Keratinocyte (primary cell): ENCODE measurements around the gene CERT1. TPM values are rescaled to one million over a fixed set of nuclear protein-coding genes. Genes with fewer than 3 reads are reported as not detected.

Experiments
- DNase-seq: peaks from one replicate; pipeline ENCODE4 v3.0.0-alpha.2; 2011; ENCODE audit warnings: low read depth, missing footprints, low spot score
- FAIRE-seq: peaks from 2 replicates; lab custom pipeline; 2011; peaks lifted over from hg19 to GRCh38; lab: Jason Lieb, UNC
- H2AFZ ChIP-seq: 2 replicates; pipeline ENCODE4 v1.6.0; 2012; ENCODE audit warnings: low read length, control low read depth, inconsistent platforms; ENCODE audit not compliant: control insufficient read depth
- H3K27ac ChIP-seq: 2 replicates; pipeline ENCODE4 v1.5.1; 2011; ENCODE audit warnings: low read length; ENCODE audit not compliant: control insufficient read depth, insufficient read depth
- H3K27me3 ChIP-seq: 3 replicates; pipeline ENCODE4 v1.6.0; 2011; ENCODE audit warnings: low read length; ENCODE audit not compliant: control insufficient read depth, insufficient read depth; ENCODE audit errors: extremely low read depth
- H3K36me3 ChIP-seq, 2 experiments: 2 replicates in 1 of 2; 3 replicates in 1 of 2; pipeline ENCODE4 v1.5.1; 2011; ENCODE audit warnings: low read length in 2 of 2, mild to moderate bottlenecking in 1 of 2; ENCODE audit not compliant: control insufficient read depth in 2 of 2, insufficient read depth in 2 of 2; ENCODE audit errors: extremely low read depth in 1 of 2
- H3K4me1 ChIP-seq: 3 replicates; pipeline ENCODE4 v1.5.1; 2011; ENCODE audit warnings: low read length; ENCODE audit not compliant: control insufficient read depth, insufficient read depth; ENCODE audit errors: extremely low read depth
- H3K4me2 ChIP-seq: 3 replicates; pipeline ENCODE4 v1.6.0; 2011; ENCODE audit warnings: low read depth, low read length; ENCODE audit not compliant: control insufficient read depth, insufficient read depth; ENCODE audit errors: extremely low read depth
- H3K4me3 ChIP-seq, 3 experiments: fragments of 200-600 bp in 1 of 3; sonication (generic) in 1 of 3; 2 replicates in 2 of 3; 3 replicates in 1 of 3; pipeline ENCODE4 v1.5.1; 2011 to 2016; ENCODE audit warnings: low read length in 3 of 3, mild to moderate bottlenecking in 3 of 3, control low read depth in 2 of 3, inconsistent platforms in 1 of 3, low read depth in 1 of 3, mixed read lengths in 1 of 3, mixed run types in 1 of 3, moderate library complexity in 1 of 3; ENCODE audit not compliant: control insufficient read depth in 2 of 3, insufficient read depth in 2 of 3; ENCODE audit errors: extremely low read depth in 1 of 3
- H3K79me2 ChIP-seq: 2 replicates; pipeline ENCODE4 v1.6.0; 2012; ENCODE audit warnings: low read length; ENCODE audit not compliant: control insufficient read depth, insufficient read depth
- H3K9ac ChIP-seq: 3 replicates; pipeline ENCODE4 v1.6.0; 2011; ENCODE audit warnings: low read length; ENCODE audit not compliant: control insufficient read depth, insufficient read depth; ENCODE audit errors: extremely low read depth
- H3K9me1 ChIP-seq: 3 replicates; pipeline ENCODE4 v1.6.0; 2011; ENCODE audit warnings: low read length; ENCODE audit not compliant: control insufficient read depth, insufficient read depth; ENCODE audit errors: extremely low read depth
- H3K9me3 ChIP-seq: 2 replicates; pipeline ENCODE4 v1.5.1; 2012; ENCODE audit warnings: low read depth, low read length; ENCODE audit not compliant: control insufficient read depth
- H4K20me1 ChIP-seq: 3 replicates; pipeline ENCODE4 v1.6.0; 2011; ENCODE audit warnings: low read length; ENCODE audit not compliant: control insufficient read depth, insufficient read depth; ENCODE audit errors: extremely low read depth
- CTCF ChIP-seq, 3 experiments: IDR thresholded peaks in 1 of 3; conservative IDR thresholded peaks in 1 of 3; optimal IDR thresholded peaks in 1 of 3; 2 replicates in 2 of 3; 3 replicates in 1 of 3; pipeline versions ENCODE3 to v1.5.1; 2011; ENCODE audit warnings: low read length in 3 of 3, mild to moderate bottlenecking in 3 of 3, moderate library complexity in 2 of 3, control low read depth in 1 of 3, inconsistent platforms in 1 of 3; ENCODE audit not compliant: insufficient read depth in 2 of 3; ENCODE audit errors: extremely low read depth in 1 of 3
- EZH2 ChIP-seq: IDR thresholded peaks from one replicate; pipeline ENCODE4 v1.6.1; 2012; ENCODE audit warnings: inconsistent platforms, mild to moderate bottlenecking, low read length, moderate library complexity
- dilution Hi-C: fragments of 300-500 bp; cut with MboI; formaldehyde crosslinking; loops from one replicate; pipeline ENCODE4 v1.7.0; 2020; ENCODE audit warnings: low sequenced_read_pairs; ENCODE audit not compliant: extremely low pct_ligation_motif_present
- polyA plus RNA-seq, 5 experiments: library from polyadenylated mRNA; depleted of rRNA in 3 of 5; stranded (reverse) in 3 of 5; stranded (forward) in 1 of 5; unstranded in 1 of 5; fragments of >200 nt; gene quantifications; 1 replicate in 1 of 5; 2 replicates in 3 of 5; 3 replicates in 1 of 5; pipeline versions ENCODE4 v1.2.1 to v1.2.3, GENCODE V29; 2011 to 2012; ENCODE audit warnings: missing spikeins in 2 of 5, low read depth in 1 of 5, low replicate concordance in 1 of 5

CERT1 gene
- polyA plus RNA-seq, 1 donor (not counting 4 experiments of a cell fraction or from before 2014, with no cell fraction given), result 20.8 TPM

- DNase-seq (no peak), FAIRE-seq (no peak)
- TF ChIP-seq CTCF (optimal IDR thresholded peaks at IDR 0.05 in 1 of 3, IDR thresholded peaks at IDR 0.05 in 1 of 3, conservative IDR thresholded peaks at IDR 0.05 in 1 of 3; ENCODE audit: extremely low read depth in 1 of 3, insufficient read depth in 2 of 3, low read length in 3 of 3), result no peak
- no peak for TF ChIP-seq EZH2
- Histone ChIP-seq H3K36me3 (peaks cover 10 to 16% of the 10 kb centered on the region in 2 experiments), H3K27me3 (no peaks in the 10 kb centered on the region), H3K27ac (no peak overlapping the region), H3K4me3 (no peak overlapping the region), H3K9me1 (no peaks in the 10 kb centered on the region), H3K9me3 (no peaks in the 10 kb centered on the region), H2AFZ (no peak overlapping the region), H3K4me2 (no peak overlapping the region), H4K20me1 (no peaks in the 10 kb centered on the region), H3K79me2 (no peaks in the 10 kb centered on the region), H3K9ac (no peak overlapping the region), H3K4me1 (peaks cover 6% of the 10 kb centered on the region)
- dilution Hi-C loops, result no loop called here
Measured at GRCh38 chr5:75364571-75365280, 146.7 kb downstream of the CERT1 start.

- Histone ChIP-seq H3K4me1 (peaks cover 6% of the 10 kb centered on the region), H3K27me3 (no peaks in the 10 kb centered on the region), H3K4me2 (no peak overlapping the region), H2AFZ (no peak overlapping the region), H3K27ac (no peak overlapping the region), H3K9ac (no peak overlapping the region), H3K9me3 (no peaks in the 10 kb centered on the region), H3K9me1 (no peaks in the 10 kb centered on the region), H4K20me1 (no peaks in the 10 kb centered on the region), H3K4me3 (no peak overlapping the region), H3K36me3 (peaks cover 18 to 24% of the 10 kb centered on the region in 2 experiments), H3K79me2 (no peaks in the 10 kb centered on the region)
- no peak for DNase-seq
- dilution Hi-C loops, result no loop called here
- no peak for FAIRE-seq
- TF ChIP-seq EZH2 (no peak), CTCF (optimal IDR thresholded peaks at IDR 0.05 in 1 of 3, IDR thresholded peaks at IDR 0.05 in 1 of 3, conservative IDR thresholded peaks at IDR 0.05 in 1 of 3; ENCODE audit: extremely low read depth in 1 of 3, insufficient read depth in 2 of 3, low read length in 3 of 3) (no peak)
Measured at GRCh38 chr5:75363726-75364495, 147.5 kb downstream of the CERT1 start.
